ENCODE measurements around the gene FBXL17.

- TF ChIP-seq CTCF (IDR thresholded peaks at IDR 0.05; ENCODE audit: insufficient read depth, low read depth, low read length) (no peak), EZH2 (IDR thresholded peaks at IDR 0.05; ENCODE audit: insufficient read depth, low read length) (no peak)
Measured at GRCh38 chr5:107968406-107968843, 413.5 kb downstream of the FBXL17 start.
